Stomach (tissue), 9 donors: ENCODE data around the gene AANAT. TPM values are rescaled to one million over a fixed set of nuclear protein-coding genes. Genes with fewer than 3 reads are reported as not detected.

Source experiments
- DNase-seq, 2 donors: peaks; one replicate each; pipeline versions ENCODE4 v3.0.0 to v3.0.0-alpha.2; 2013 to 2019
- H3K27ac ChIP-seq, 5 donors: fragments of 200-600 bp in 4 of 5; sonication (generic) in 4 of 5; one replicate each; pipeline ENCODE4 v1.5.1; 2013 to 2019; ENCODE audit warnings: mild to moderate bottlenecking in 1 of 5, moderate library complexity in 1 of 5
- H3K27me3 ChIP-seq, 3 donors: fragments of 200-600 bp; sonication (generic); one replicate each; pipeline ENCODE4 v1.5.1; 2017 to 2019; ENCODE audit warnings: mixed run types in 1 of 3
- H3K36me3 ChIP-seq, 4 donors: fragments of 200-600 bp; sonication (generic); 1 replicate in 3 of 4; 2 replicates in 1 of 4; pipeline ENCODE4 v1.5.1; 2016 to 2019
- H3K4me1 ChIP-seq, 4 donors: fragments of 200-600 bp; sonication (generic); one replicate each; pipeline ENCODE4 v1.5.1; 2016 to 2019
- H3K4me3 ChIP-seq, 4 donors: fragments of 200-600 bp; sonication (generic) in 3 of 4; one replicate each; pipeline ENCODE4 v1.5.1; 2016 to 2019; ENCODE audit warnings: mild to moderate bottlenecking in 1 of 4
- H3K9me3 ChIP-seq, 4 donors: fragments of 200-600 bp; sonication (generic); one replicate each; pipeline ENCODE4 v1.5.1; 2016 to 2019
- CTCF ChIP-seq, 7 experiments: fragments of 450-650 bp in 4 of 7; fragments of 200-600 bp in 3 of 7; sonication (generic) in 3 of 7; IDR thresholded peaks; one replicate each; pipeline ENCODE4 v1.5.1; 2016 to 2019; ENCODE audit warnings: antibody characterized with exemption in 7 of 7, control low read depth in 2 of 7, mild to moderate bottlenecking in 1 of 7
- EP300 ChIP-seq: sonication (generic); formaldehyde crosslinking; IDR thresholded peaks from one replicate; pipeline ENCODE4 v1.6.1; 2017; ENCODE audit warnings: antibody characterized with exemption
- POLR2A ChIP-seq, 4 donors: fragments of 450-650 bp; IDR thresholded peaks; one replicate each; pipeline ENCODE4 v1.6.1; 2016; ENCODE audit warnings: antibody characterized with exemption in 4 of 4, control low read depth in 2 of 4, mild to moderate bottlenecking in 1 of 4, moderate library complexity in 1 of 4
- POLR2AphosphoS5 ChIP-seq, 3 donors: sonication (generic); formaldehyde crosslinking; IDR thresholded peaks; one replicate each; pipeline ENCODE4 v1.6.1; 2016; ENCODE audit warnings: antibody characterized with exemption in 3 of 3
- WGBS, 5 donors: extraction: QIAGEN DNeasy Blood & Tissue Kit in 3 of 5; methylation state at CpG; one replicate each; pipeline versions ENCODE4 v1.1.5 to v1.1.7; 2013 to 2018; 5-methylcytosine and 5-hydroxymethylcytosine counted together
- intact Hi-C: fragments of 100-400 bp; cut with DNase I; formaldehyde crosslinking; loops from one replicate; pipeline ENCODE4 v1.15.1; 2023; ENCODE audit warnings: low total_unique reads
- polyA plus RNA-seq, 3 donors: library from polyadenylated mRNA; stranded (reverse); fragments of 200-250 nt; gene quantifications; one replicate each; pipeline ENCODE4 v1.2.3, GENCODE V29; 2013
- total RNA-seq, 5 donors: library from RNA; depleted of rRNA; stranded (reverse); fragments of >200 nt; gene quantifications; one replicate each; pipeline versions ENCODE4 v1.1.0 to v1.2.3, GENCODE V29; 2014 to 2016
- donor health status: healthy with polysubstance abuse.
- donor health status: Bipolar disorder and iron deficiency.
- donor health status: healthy.

AANAT gene
- total and polyA plus RNA-seq, 8 donors: 0.44 TPM; not detected in 7

DNA sequence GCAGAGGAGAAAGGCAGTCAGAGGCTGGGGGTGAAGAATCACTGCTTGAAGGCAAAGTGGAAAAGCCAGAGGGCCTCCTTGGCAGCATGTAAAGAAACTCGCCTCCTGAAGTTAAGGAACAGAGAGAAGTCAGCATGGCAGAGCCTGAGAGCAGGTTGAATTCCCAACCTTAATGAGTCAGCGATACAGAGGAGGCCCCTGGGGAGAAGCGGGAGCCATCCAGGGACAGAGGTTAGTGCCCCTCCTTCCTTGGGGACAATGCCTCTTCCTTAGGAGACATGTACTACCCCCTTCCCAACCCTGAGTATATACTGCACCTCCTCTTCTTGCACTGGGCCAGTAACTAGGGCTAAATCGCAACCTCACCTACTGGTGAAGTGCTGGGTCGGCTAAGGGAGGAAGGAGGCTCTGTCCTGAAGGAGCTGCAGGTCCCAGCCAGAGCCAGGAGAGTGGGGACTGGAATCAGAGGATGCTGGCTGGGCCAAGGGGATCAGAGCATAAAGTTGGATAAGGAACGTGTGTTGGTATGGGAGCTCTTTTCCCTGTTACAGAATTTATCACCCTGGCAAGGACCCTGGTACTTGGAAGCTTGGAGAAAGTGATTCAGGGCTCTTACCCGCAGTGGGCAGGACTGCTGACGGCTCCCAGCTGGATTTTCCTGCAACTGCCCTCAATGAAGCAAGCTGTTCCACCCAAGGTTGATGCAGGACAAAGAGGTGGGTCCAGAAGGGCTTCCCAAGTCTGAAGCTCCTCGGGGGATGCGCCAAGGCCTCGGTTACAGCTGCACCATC, 5.4 kb upstream of the AANAT start:
- DNase-seq: no peak
- Histone ChIP-seq H3K27ac (no peak overlapping the region), H3K36me3 (no peaks in the 10 kb centered on the region), H3K4me3 (no peak overlapping the region), H3K4me1 (peaks cover 0 to 11% (median 2%) of the 10 kb centered on the region in 4 donors), H3K9me3 (no peaks in the 10 kb centered on the region), H3K27me3 (no peaks in the 10 kb centered on the region)
- intact Hi-C loops: loop anchor here (5.0 kb wide), 1 partner anchor 50 kb away; no protein-coding TSS in a partner anchor
- TF ChIP-seq EP300 (no peak), POLR2A (IDR thresholded peaks at IDR 0.05) (no peak)
- 76 to 89% (median 86%) methylated on average over 8 to 11 of the region's 11 CpGs for WGBS, 5 donors

- TF ChIP-seq EP300 (no peak), CTCF (IDR thresholded peaks at IDR 0.05) (no peak), POLR2AphosphoS5 (IDR thresholded peaks at IDR 0.05) (no peak), POLR2A (IDR thresholded peaks at IDR 0.05) (no peak)
- no peak overlapping the region for H3K4me3 ChIP-seq
- no peak for DNase-seq
- peaks cover 0 to 11% (median 2%) of the 10 kb centered on the region in 4 donors for H3K4me1 ChIP-seq
- 78 to 87% (median 82%) methylated on average over 22 to 24 of the region's 24 CpGs for WGBS, 5 donors
- no peak overlapping the region for H3K27ac ChIP-seq
- intact Hi-C loops: loop anchor here (5.0 kb wide), 1 partner anchor 50 kb away; no protein-coding TSS in a partner anchor
- no peaks in the 10 kb centered on the region for H3K36me3 ChIP-seq
- H3K9me3 ChIP-seq: no peaks in the 10 kb centered on the region
- H3K27me3 ChIP-seq: no peaks in the 10 kb centered on the region
Observed at GRCh38 chr17:76462556-76463290, 4.7 kb upstream of the AANAT start.

GRCh38 chr17:76466775-76467130, 650 bp upstream of the AANAT start:
- DNase-seq: no peak
- Histone ChIP-seq H3K36me3 (peaks cover 0 to 18% (median 13%) of the 10 kb centered on the region in 4 donors), H3K4me3 (no peak overlapping the region), H3K4me1 (peaks cover 0 to 11% (median 2%) of the 10 kb centered on the region in 4 donors), H3K27me3 (no peaks in the 10 kb centered on the region), H3K27ac (no peak overlapping the region), H3K9me3 (no peaks in the 10 kb centered on the region)
- TF ChIP-seq POLR2A (IDR thresholded peaks at IDR 0.05): no peak
- no peak for TF ChIP-seq EP300
- no peak for TF ChIP-seq POLR2AphosphoS5 (IDR thresholded peaks at IDR 0.05)
- TF ChIP-seq CTCF (IDR thresholded peaks at IDR 0.05): no peak
- intact Hi-C loops: loop anchor here (2.0 kb wide), 1 partner anchor 40 kb away; no protein-coding TSS in a partner anchor
- WGBS, 5 donors: 74 to 85% (median 81%) methylated on average over 6 of the region's 6 CpGs

DNA sequence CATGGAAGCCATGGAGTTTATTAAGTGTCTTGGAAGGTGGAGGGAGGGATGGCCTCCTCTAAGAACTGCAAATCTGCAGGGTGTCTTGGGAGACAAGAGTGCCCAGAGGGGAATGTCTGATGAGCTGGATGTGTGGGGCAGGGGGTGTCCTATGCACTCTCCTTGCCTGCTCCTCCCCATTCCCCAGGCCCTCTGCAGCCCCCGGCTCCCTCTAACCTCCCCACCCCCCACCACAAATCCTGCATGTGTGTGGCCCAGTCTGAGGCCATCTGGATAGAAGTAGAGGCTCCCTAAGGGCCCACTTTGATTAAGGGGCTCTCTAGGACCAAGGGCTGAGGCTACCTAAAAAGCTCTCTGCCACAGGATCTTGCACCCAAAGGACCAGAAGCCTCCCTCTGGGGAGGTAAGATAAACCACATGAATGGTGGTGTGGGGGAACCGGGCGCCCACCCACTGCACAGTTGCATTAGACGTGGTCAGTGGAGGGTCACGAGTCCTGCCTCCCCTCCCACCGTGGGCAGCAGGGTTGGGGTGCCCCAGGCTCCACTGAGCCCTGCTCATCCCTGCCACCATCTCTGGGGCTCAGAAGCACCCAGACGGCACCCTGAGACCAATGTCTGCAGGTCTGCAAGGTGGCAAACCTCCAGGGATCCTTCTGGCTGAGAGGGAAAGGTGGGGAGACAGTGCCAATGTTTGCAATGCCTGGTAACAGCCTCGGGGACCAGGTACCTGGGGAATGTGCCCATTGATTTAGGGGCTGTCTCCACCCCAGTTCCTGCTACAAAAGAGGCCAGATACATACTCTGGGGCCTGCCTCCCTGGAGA, 618 bp downstream of the AANAT start:
- no peak overlapping the region for H3K4me3 ChIP-seq
- no peak overlapping the region for H3K27ac ChIP-seq
- H3K9me3 ChIP-seq: no peaks in the 10 kb centered on the region
- 64 to 73% (median 69%) methylated on average over 8 of the region's 8 CpGs for WGBS, 5 donors
- peaks cover 0 to 11% (median 2%) of the 10 kb centered on the region in 4 donors for H3K4me1 ChIP-seq
- no peak for DNase-seq
- intact Hi-C loops: loop anchor here (2.0 kb wide), 1 partner anchor 39 kb away; no protein-coding TSS in a partner anchor
- TF ChIP-seq POLR2A (IDR thresholded peaks at IDR 0.05) (no peak), EP300 (no peak), POLR2AphosphoS5 (IDR thresholded peaks at IDR 0.05) (no peak), CTCF (IDR thresholded peaks at IDR 0.05) (no peak)
- peaks cover 0 to 30% (median 26%) of the 10 kb centered on the region in 4 donors for H3K36me3 ChIP-seq
- no peaks in the 10 kb centered on the region for H3K27me3 ChIP-seq
